ENCODE results near the gene FN1.

GRCh38 chr2:215328066-215328465 is 107.8 kb downstream of the FN1 start:
- TF ChIP-seq CTCF (IDR thresholded peaks at IDR 0.05; ENCODE audit: borderline replicate concordance, extremely low read depth, low read length, poor library complexity, severe bottlenecking) (no peak), EZH2 (IDR thresholded peaks at IDR 0.05; ENCODE audit: borderline replicate concordance, low read depth, low read length, severe bottlenecking) (no peak)
